Activated T-cell treated with anti-CD3 and anti-CD28 coated beads for 48 hours (primary cell): ENCODE results near the gene USP32.
"Not testable (repeated sequence)": the region's sequence is repeated elsewhere in the genome, so short reads cannot be mapped to it uniquely, and the experiment has no call there.

ENCODE experiments used
- DNase-seq: peaks from one replicate; pipeline ENCODE4 v3.0.0-alpha.2; 2020; ENCODE audit warnings: low read depth

The USP32 gene

DNA sequence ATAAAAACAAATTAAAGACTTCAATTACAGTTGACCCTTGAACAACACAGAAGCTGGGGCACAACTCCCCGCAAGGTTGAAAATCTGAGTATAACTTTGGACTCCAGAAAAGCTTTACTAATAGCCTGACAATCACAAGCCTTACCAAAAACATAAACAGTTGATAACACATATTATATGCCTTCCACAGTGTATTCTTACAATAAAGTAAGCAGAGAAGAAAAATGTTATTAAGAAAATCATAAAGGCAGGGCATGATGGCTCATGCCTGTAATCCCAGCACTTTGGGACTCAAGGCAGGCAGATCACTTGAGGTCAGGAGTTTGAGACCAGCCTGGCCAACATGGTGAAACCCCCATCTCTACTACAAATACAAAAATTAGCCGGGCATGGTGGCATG, 58.9 kb downstream of the USP32 start:
- not testable (repeated sequence) for DNase-seq

DNA sequence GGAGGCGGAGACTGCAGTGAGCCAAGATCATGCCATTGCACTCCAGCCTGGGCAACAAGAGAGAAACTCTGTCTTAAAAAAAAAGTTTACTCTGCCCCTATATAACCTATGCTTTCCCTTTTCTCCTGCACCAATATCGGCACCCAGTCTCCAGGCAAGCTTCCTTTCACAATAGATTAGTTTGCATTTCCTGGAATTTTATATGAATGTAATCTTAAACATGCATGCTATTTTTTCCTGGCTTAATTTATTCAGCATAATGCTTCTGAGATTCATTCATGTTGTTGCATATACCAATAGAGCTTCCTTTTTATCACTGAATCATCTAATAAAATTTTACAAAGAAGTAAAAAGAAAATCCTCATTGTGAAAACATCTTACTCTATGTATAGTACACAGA, 59.4 kb downstream of the USP32 start:
- no peak for DNase-seq

DNA sequence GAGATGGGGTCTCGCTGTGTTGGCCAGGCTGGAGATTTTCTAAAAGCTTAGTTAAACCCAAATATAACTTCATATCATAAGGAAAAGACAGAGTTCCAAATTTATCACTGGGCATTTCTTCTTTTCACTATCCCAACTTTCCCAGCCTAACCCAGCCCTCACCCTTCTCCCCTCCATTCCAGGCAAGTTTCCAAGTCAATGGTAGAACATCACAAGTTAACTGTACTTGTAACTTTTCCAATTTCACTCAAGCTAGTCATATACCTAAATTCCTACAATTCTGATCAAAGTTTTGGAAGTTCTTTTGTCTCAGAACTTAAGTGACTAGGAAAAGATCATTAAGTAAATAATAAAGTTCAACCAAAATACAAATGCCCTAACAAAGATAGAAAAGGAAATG, 61.2 kb downstream of the USP32 start:
- no peak for DNase-seq

- DNase-seq, result no peak
Observed at GRCh38 chr17:60328679-60329078, 63.3 kb downstream of the USP32 start.

DNA sequence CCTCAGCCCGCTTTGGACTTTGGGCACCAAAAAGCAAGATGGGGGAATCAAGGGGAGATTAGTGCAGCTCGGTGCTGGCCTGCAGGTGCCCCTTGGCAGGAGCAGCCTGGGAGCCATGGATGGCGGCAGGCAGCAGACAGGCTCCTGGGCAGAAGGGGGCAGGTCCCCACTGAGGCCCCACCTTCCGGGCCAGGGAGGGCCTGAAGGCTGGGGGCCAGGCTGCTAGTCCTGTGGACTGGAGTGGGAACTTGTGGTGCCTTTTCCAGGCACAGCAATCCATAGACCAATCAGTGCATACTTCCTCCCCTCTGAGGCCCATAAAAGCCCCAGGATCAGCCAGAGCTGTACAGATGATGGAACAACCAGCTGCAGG, 64.0 kb downstream of the USP32 start:
- DNase-seq, result no peak

DNA sequence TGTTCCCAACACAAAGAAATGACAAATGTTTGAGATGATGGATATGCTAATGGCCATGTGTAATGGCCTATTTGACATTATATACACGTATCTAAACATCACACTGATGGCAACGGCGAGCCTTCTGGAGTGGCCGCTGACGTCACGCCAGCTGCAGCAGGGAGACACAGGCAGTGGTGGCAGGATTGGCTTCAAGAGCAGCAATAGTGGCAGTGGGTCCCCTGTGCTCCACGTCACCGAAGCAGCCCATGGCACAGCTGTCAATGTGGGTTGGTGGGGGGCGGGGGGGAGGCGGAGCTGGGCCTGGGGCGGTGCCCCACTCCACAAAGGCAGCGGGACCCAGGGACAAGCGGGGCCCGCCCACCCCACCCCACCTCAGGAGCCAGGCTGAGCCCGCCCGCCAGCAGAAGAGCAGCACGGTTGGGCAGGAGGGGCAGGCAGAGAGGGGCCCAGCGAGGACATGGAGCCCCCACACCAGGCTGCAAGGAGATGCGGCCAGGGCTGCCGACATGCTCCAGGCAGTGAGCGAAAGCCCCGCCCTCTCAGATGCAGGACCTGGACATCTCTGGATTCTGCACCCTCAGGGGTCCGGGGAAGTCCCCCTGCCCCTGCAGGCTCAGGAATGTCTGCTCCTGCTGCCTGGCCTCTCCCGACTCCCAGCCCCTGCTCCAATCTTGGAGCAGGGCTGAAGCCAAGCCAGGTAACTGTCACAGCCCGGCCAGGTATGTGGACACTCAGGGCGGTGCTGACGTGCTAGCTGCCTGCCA, 64.6 kb downstream of the USP32 start:
- DNase-seq, result no peak

- DNase-seq, result no peak
Observed at GRCh38 chr17:60326702-60327101, 65.2 kb downstream of the USP32 start.

DNA sequence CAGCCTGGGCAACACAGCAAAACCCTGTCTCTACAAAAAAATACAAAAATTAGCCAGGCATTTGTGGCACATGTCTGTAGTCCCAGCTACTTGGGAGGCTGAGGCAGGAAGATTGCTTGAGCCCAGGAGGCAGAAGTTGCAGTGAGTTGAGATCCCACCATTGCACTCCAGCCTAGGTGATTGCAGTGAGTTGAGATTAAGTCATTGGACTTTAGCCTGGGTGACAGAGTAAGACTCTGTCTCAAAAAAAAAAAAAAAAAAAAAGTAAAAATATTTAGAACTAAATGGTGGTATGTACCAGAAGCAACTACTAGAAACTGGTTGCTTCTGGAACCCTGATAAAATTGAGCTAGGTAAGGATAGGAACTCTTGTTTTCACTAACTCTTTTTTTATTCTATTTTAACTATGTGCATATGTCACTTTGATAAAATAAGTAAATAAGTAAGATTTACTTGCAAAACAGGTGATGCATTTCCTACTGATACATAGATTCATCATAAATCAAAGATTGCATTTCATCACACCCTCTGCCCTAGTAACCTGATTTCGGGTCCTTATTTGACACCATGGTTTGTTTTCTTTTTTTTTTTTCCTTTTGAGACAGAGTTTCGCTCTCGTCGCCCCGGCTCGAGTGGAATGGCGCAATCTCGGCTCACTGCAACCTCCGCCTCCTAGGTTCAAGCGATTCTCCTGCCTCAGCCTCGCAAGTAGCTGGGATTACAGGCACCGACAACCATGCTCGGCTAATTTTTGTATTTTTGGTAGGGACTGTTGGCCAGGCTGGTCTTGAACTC, 66.0 kb downstream of the USP32 start:
- DNase-seq, result no peak

DNA sequence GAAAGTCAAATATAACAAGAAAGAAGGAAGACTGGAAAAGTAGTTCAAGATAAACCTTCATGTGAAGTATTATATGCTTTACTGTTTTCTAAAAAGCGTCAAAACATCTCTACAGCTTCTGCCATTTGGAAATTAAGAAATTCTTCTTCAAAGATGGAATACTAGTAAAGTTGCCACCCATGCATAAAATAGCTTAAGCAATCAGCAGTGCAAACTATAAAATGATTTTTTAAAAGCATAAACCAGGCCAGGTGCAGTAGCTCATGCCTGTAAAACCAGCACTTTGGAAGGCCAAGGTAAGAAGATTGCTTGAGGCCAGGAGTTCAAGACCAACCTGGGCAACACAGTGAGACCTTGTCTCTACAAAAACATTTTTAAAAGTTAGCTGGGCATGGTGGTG, 68.2 kb downstream of the USP32 start:
- no peak for DNase-seq

DNA sequence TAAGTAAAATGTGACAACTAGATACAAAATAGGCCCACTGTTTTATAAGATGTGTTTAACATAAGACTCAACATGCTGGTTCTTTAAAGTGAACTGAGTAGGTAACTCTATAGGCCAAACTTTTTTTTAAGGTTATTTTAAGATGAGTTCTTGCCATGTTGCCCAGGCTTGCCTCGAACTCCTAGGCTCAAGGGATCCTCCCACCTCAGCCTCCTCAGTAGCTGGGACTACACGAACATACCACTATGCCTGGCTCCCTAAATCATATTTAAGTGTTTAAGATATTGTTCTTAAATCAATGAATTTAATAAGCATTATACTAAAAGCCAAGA, 69.9 kb downstream of the USP32 start:
- DNase-seq, result no peak

DNA sequence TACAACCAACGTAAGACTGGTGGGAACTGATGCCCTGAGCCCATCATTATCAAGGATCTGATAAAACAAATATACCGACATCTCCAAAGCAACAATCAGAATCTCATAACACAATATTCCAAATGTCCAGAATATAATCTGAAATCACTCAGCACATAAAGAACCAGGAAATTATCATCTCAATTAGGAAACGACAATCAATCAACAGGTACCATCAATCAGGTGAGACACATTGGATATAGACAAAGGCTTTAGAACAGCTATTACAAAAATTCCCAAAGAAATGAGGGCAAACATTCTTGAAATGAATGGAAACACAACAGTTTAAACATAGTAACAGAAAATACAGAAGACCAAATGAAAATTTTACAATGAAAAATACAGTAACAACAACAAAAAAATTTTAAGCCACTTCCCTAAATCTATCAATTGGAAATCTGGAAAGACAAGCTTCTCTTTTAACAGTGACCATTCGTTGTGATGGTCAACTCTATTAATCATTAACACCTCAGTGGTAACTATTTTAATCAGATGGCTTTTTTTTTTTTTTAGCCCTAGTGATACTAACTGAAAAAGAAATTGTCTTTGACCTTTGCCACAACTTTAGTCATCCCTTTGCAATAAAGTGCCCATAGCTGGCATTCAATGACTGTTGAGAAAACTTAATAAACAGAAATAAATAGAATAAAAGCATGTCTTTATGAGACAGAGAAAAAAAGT, 70.4 kb downstream of the USP32 start:
- DNase-seq, result no peak

DNA sequence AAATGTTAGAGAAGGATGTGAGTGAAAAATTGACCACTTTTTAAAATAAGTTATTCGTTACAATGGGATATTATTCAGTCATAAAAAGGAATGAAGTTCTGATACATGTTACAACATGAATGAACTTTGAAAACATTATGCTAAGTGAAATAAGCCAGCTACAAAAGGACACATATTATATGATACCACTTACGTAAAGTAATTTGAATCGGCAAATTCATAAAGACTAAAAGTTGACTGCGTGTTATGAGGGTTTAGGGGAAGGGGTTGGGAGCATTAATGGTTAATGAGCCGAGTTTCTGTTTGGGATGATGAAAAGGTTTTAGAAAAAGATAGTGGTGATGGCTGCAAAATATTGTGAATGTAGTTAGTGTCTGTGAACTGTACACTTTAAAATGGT, 73.1 kb downstream of the USP32 start:
- no peak for DNase-seq

GRCh38 chr17:60318326-60318725, 73.6 kb downstream of the USP32 start:
- no peak for DNase-seq

DNA sequence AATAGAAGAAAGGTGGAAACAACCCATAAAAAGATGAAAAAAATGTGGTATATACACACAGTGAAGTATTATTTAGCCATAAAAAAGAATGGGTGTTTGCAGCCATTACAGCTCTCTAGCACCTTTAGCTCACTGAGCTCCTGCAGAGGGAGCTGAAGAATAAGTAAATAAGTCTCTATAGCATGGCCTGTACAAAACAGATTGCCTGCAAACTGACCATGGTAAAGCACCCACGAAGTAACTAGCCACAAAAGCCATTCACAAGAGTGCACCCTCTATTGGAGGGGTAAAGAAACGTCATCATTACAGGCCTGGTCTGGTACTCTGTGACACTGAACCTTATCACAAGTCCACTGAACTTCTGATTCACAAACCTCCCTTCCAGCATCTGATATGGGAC, 76.3 kb downstream of the USP32 start:
- DNase-seq, result no peak

GRCh38 chr17:60314900-60315299, 77.0 kb downstream of the USP32 start:
- not testable (repeated sequence) for DNase-seq

- DNase-seq, result no peak
Observed at GRCh38 chr17:60314423-60314822, 77.5 kb downstream of the USP32 start.

DNA sequence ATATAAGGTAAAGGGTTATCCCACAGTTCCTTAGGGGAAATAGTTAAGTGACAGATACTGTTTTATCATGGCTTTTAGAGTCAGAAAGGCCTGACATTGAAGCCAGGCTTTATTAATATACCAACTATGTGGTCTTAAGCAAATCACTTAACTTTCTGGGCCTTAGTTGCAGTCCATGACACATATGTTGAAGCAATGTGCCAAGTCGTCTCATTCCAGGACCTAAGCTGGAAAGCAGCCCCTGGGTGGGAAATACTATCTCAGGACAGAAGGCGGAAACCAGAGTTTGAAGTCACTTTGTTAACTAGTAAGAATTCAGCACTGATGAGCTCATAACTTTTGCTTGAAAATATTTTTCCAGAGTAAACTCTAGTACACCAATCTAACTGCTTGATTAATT, 80.0 kb downstream of the USP32 start:
- no peak for DNase-seq

- DNase-seq, result no peak
Observed at GRCh38 chr17:60311186-60311585, 80.7 kb downstream of the USP32 start.

- no peak for DNase-seq
Observed at GRCh38 chr17:60305141-60305540, 86.8 kb downstream of the USP32 start.

GRCh38 chr17:60304502-60304901, 87.4 kb downstream of the USP32 start:
- no peak for DNase-seq

DNA sequence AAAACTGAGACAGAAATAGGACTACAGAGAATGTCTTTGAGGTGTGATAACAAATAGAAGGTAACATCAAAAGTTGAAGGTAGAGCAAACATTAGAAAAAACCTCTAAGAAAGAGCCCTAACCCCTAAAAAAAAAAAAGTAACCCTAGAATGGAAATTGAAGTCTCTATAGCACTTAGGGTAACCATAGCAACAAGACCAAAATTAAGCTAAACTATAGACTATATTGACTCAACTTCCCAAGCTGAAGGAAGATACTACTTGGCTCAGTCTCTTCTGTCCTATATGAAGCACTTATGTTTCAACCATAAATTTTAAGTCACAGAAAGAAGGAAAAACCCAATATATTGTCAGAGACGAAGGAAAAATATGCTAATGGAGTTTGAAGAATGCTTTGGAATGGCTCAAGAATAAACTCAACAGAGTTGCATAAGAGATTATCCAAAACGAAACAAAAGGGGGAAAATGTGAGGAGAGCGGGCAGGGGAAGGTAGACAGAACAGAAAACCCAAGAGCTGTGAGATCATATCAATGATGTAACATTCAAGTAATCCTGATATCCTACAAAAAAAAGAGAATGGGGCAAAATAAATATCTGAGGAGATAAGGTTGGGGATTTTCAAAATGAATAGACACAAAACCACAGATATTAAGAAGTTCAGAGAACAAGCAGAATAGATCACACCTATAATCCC, 88.4 kb downstream of the USP32 start:
- no peak for DNase-seq

DNA sequence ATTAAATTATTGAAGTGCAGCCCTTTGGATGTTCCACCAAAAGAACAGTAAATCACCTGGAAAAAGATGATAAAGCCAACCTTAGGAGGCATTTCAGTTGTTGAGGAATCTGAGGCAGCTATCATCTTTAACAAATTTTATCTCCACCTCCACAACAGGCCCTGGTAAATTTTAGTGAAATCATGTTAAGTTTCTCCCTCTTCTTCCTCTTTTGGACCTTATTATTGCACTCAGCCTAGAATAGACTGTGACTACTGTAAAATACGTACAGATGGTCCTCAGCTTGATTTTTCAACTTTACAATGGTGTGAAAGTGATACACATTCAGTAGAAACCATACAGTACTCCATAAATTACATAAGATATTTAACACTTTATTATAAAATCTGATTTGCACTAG, 90.3 kb downstream of the USP32 start:
- no peak for DNase-seq

DNA sequence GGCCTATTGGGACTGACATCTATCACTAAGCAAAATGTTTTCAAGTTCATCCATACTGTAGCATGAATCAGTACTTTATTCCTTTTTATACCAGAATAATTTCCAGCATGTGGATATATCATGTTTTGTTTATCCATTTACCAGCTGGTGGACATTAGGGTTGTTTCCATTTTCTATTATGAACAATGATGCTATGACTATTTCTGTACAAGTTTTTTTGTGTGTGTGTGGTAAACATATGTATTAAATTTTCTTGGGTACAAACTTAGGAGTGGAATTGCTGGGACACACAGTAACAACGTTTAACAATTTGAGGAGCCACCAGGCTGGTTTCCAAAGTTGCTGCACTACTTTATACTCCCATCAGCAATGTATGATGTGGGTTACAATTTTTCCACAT, 91.0 kb downstream of the USP32 start:
- DNase-seq, result no peak
